HuH-7 (cell line): ENCODE measurements around the gene MRPL37.

Source experiments
- DNase-seq: peaks from one replicate; pipeline ENCODE4 v3.0.0; 2011; ENCODE audit warnings: low spot score

The MRPL37 gene

GRCh38 chr1:54266195-54266594, 66.2 kb downstream of the MRPL37 start:
- DNase-seq: no peak

- no peak for DNase-seq
Measured at GRCh38 chr1:54266908-54267307, 66.9 kb downstream of the MRPL37 start.
